GM13977 (cell line): ENCODE data around the gene CMBL.

ENCODE experiments used
- DNase-seq: peaks from one replicate; pipeline ENCODE4 v3.0.0; 2012; ENCODE audit warnings: low spot score
- CTCF ChIP-seq: IDR thresholded peaks from 2 replicates; pipeline ENCODE4 v1.5.1; 2012; ENCODE audit warnings: mild to moderate bottlenecking, control low read depth; ENCODE audit not compliant: insufficient read depth; ENCODE audit errors: extremely low read depth, missing control alignments
- in situ Hi-C: fragments of 300-500 bp; cut with MboI; formaldehyde crosslinking; loops from one replicate; pipeline ENCODE4 v1.12.0; 2022; ENCODE audit warnings: low sequenced_read_pairs, low pct_unique_long_range_greater_than_20kb, mixed read lengths, inconsistent platforms; ENCODE audit not compliant: unreplicated experiment

Gene CMBL

GRCh38 chr5:10306114-10306513 lies 1.6 kb downstream of the CMBL start:
- in situ Hi-C loops, result no loop called here
- TF ChIP-seq CTCF, result no peak
- DNase-seq, result no peak

GRCh38 chr5:10304932-10305331 lies 2.8 kb downstream of the CMBL start:
- DNase-seq, result no peak
- TF ChIP-seq CTCF, result no peak
- in situ Hi-C loops, result no loop called here

GRCh38 chr5:10303699-10304170 lies 4.0 kb downstream of the CMBL start:
- TF ChIP-seq CTCF, result no peak
- in situ Hi-C loops, result no loop called here
- no peak for DNase-seq

- no peak for TF ChIP-seq CTCF
- in situ Hi-C loops, result no loop called here
- DNase-seq, result no peak
Measured at GRCh38 chr5:10303201-10303600, 4.5 kb downstream of the CMBL start.

GRCh38 chr5:10301842-10302610 lies 5.7 kb downstream of the CMBL start:
- no peak for DNase-seq
- in situ Hi-C loops, result no loop called here
- no peak for TF ChIP-seq CTCF

- no peak for DNase-seq
- in situ Hi-C loops, result no loop called here
- TF ChIP-seq CTCF, result no peak
Measured at GRCh38 chr5:10301266-10301665, 6.4 kb downstream of the CMBL start.
